BJ (cell line): Measurements from ENCODE around the gene ANKRD11. TPM values are rescaled to one million over a fixed set of nuclear protein-coding genes. Genes with fewer than 3 reads are reported as not detected.

Experiments
- CTCF ChIA-PET: fragments of 350-600 bp; formaldehyde crosslinking; extraction: SDS; loops from one replicate; lab custom pipeline; 2021; ENCODE audit warnings: antibody characterized with exemption, inconsistent platforms; lab: Yijun Ruan, JAX
- POLR2A ChIA-PET: fragments of 300-600 bp; sonication (Branson Sonifier 250); formaldehyde crosslinking; extraction: SDS; loops from one replicate; lab custom pipeline; 2021; ENCODE audit warnings: antibody characterized with exemption; lab: Charles Lee
- DNase-seq: peaks from one replicate; pipeline ENCODE4 v3.0.0-alpha.2; 2011; ENCODE audit warnings: low read depth
- H3K27me3 ChIP-seq: 2 replicates; pipeline ENCODE4 v1.6.0; 2011; ENCODE audit warnings: low read length; ENCODE audit not compliant: control insufficient read depth, insufficient read depth
- H3K36me3 ChIP-seq: 2 replicates; pipeline ENCODE4 v1.5.1; 2011; ENCODE audit warnings: low read length; ENCODE audit not compliant: control insufficient read depth, insufficient read depth
- H3K4me3 ChIP-seq: 2 replicates; pipeline ENCODE4 v1.5.1; 2011; ENCODE audit warnings: low read depth, mild to moderate bottlenecking, control low read depth, low read length
- polyA plus RNA-seq: library from polyadenylated mRNA; depleted of rRNA; stranded (reverse); fragments of >200 nt; gene quantifications from 2 replicates; pipeline ENCODE4 v1.2.3, GENCODE V29; 2011
- TF ChIP-seq, protein P1 (sequence below): IDR thresholded peaks from 2 replicates; pipeline ENCODE4 v1.5.1; 2011; ENCODE audit warnings: low read depth, mild to moderate bottlenecking, control low read depth, inconsistent platforms, low read length, moderate library complexity; ENCODE audit not compliant: insufficient read depth

ANKRD11 gene
- polyA plus RNA-seq, 1 experiment, result 61.8 TPM

GRCh38 chr16:89343501-89344457, 146.6 kb downstream of the ANKRD11 start:
- peak; percentile 65 for DNase-seq
- TF ChIP-seq, protein P1, sequence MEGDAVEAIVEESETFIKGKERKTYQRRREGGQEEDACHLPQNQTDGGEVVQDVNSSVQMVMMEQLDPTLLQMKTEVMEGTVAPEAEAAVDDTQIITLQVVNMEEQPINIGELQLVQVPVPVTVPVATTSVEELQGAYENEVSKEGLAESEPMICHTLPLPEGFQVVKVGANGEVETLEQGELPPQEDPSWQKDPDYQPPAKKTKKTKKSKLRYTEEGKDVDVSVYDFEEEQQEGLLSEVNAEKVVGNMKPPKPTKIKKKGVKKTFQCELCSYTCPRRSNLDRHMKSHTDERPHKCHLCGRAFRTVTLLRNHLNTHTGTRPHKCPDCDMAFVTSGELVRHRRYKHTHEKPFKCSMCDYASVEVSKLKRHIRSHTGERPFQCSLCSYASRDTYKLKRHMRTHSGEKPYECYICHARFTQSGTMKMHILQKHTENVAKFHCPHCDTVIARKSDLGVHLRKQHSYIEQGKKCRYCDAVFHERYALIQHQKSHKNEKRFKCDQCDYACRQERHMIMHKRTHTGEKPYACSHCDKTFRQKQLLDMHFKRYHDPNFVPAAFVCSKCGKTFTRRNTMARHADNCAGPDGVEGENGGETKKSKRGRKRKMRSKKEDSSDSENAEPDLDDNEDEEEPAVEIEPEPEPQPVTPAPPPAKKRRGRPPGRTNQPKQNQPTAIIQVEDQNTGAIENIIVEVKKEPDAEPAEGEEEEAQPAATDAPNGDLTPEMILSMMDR, result 0 out of 2 replicates have a peak, but pooled peaks have one; percentile 11
- Histone ChIP-seq H3K4me3 (peak overlapping the region; percentile 15; the same call in 1 of the 2 replicates), H3K27me3 (no peaks in the 10 kb centered on the region), H3K36me3 (no peaks in the 10 kb centered on the region)
- ChIA-PET POLR2A (no interaction called here), CTCF (interaction anchor here (0.8 to 3.2 kb wide), 4 partner anchors 9 to 165 kb away, joined by 3 to 9 read pairs (median 4); partner anchors contain the start of gene SPG7)

GRCh38 chr16:89341697-89342694, 148.4 kb downstream of the ANKRD11 start:
- ChIA-PET CTCF (no interaction called here), POLR2A (no interaction called here)
- H3K27me3 ChIP-seq, result no peaks in the 10 kb centered on the region
- no peaks in the 10 kb centered on the region for H3K36me3 ChIP-seq
- TF ChIP-seq, protein P1, result no peak
- DNase-seq, result no peak
- no peak overlapping the region for H3K4me3 ChIP-seq

GRCh38 chr16:89341279-89341678, 149.1 kb downstream of the ANKRD11 start:
- ChIA-PET CTCF (interaction anchor here (0.8 kb wide), 1 partner anchor 9 kb away, joined by 3 read pairs; no protein-coding TSS in a partner anchor), POLR2A (no interaction called here)
- DNase-seq, result no peak
- TF ChIP-seq, protein P1, result no peak
- Histone ChIP-seq H3K4me3 (no peak overlapping the region), H3K36me3 (no peaks in the 10 kb centered on the region; the same call in 1 of the 2 replicates), H3K27me3 (no peaks in the 10 kb centered on the region)

DNA sequence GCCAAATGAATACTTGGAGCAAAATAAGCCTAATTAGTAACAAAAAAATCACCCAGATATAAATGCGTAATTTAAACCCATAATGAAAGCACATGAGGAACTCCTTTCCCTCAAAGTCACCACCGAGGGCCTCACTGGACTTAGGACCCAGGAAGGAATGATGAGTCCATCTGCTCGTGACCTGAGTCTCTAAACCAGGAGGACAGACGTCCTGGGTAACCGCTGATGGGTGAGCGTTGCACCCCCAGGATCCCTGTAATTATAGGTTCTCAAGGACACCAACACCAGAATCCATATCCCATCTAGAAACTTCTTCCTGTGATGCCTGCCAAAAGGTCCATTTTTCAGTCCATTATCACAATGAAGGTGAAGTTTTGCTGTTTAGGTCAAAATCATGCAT, 151.5 kb downstream of the ANKRD11 start:
- Histone ChIP-seq H3K27me3 (no peaks in the 10 kb centered on the region), H3K36me3 (no peaks in the 10 kb centered on the region; the same call in 1 of the 2 replicates), H3K4me3 (no peak overlapping the region)
- TF ChIP-seq, protein P1, result no peak
- ChIA-PET POLR2A (no interaction called here), CTCF (no interaction called here)
- no peak for DNase-seq
